Measurements from ENCODE around the gene PSKH1.

PSKH1 gene

DNA sequence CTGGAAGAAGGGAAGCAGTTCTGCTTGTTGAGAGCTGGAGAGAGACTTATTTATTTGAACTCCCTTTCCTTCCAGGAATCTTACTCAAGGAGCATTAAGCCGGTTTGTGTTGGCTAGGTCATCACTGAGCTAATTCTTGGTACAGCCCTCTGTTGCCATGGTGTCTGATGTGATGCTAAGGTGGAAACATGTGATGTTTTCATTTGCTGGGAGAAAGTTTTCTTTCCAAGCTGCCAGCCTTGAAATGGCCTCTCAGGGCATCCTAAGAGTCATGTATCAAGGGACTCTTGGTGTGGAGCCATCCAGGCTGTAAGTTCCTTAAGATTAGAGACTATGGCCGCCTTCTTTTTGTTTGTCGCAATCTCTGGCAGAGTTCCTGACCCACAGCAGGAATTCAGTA lies 4.2 kb downstream of the PSKH1 start:
- TF ChIP-seq TCF12 (IDR thresholded peaks at IDR 0.05; ENCODE audit: low read depth): no peak
- TF ChIP-seq MAX (IDR thresholded peaks at IDR 0.05): no peak
- TF ChIP-seq CEBPB (IDR thresholded peaks at IDR 0.05): no peak
- no peak for TF ChIP-seq FOXM1 (IDR thresholded peaks at IDR 0.05; ENCODE audit: borderline replicate concordance, low read depth)
- TF ChIP-seq EP300 (IDR thresholded peaks at IDR 0.05; ENCODE audit: borderline replicate concordance): no peak
- no peak for TF ChIP-seq ZBTB7A (IDR thresholded peaks at IDR 0.05; ENCODE audit: low read depth)
- no peak for TF ChIP-seq NFIC (IDR thresholded peaks at IDR 0.05)
- TF ChIP-seq, protein P1, sequence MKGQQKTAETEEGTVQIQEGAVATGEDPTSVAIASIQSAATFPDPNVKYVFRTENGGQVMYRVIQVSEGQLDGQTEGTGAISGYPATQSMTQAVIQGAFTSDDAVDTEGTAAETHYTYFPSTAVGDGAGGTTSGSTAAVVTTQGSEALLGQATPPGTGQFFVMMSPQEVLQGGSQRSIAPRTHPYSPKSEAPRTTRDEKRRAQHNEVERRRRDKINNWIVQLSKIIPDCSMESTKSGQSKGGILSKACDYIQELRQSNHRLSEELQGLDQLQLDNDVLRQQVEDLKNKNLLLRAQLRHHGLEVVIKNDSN (IDR thresholded peaks at IDR 0.05): no peak
- no peak for TF ChIP-seq YY1 (IDR thresholded peaks at IDR 0.05; ENCODE audit: low read depth)
- TF ChIP-seq RAD21 (IDR thresholded peaks at IDR 0.05; ENCODE audit: low read depth): no peak
- TF ChIP-seq EGR1 (IDR thresholded peaks at IDR 0.05): no peak
- TF ChIP-seq CREB1 (IDR thresholded peaks at IDR 0.05; ENCODE audit: low read depth): no peak
- TF ChIP-seq TEAD4 (IDR thresholded peaks at IDR 0.05): no peak
- TF ChIP-seq TAF1 (IDR thresholded peaks at IDR 0.05; ENCODE audit: low read depth): no peak
- TF ChIP-seq REST (IDR thresholded peaks at IDR 0.05; ENCODE audit: low read depth): no peak

DNA sequence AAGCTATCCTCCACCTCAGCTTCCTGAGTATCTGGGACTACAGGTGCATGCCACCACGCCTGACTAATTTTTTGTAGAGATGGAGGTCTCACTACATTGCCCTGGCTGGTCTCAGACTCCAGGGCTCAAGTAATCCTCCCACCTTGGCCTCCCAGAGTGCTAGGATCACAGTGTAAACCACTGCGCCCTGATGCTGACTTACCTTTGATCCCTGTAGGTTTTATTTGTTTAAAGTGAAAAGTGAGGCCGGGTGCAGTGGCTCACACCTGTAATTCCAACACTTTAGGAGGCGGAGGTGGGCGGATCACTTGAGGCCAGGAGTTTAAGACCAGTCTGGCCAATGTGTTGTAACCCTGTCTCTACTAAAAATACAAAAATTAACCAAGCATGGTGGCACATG lies 8.7 kb downstream of the PSKH1 start:
- no peak for TF ChIP-seq MAX (IDR thresholded peaks at IDR 0.05)
- TF ChIP-seq ZBTB7A (IDR thresholded peaks at IDR 0.05; ENCODE audit: low read depth): no peak
- no peak for TF ChIP-seq FOXM1 (IDR thresholded peaks at IDR 0.05; ENCODE audit: borderline replicate concordance, low read depth)

GRCh38 chr16:67902831-67903230 lies 9.8 kb downstream of the PSKH1 start:
- no peak for TF ChIP-seq EGR1 (IDR thresholded peaks at IDR 0.05)
- TF ChIP-seq CEBPB (IDR thresholded peaks at IDR 0.05): no peak
- TF ChIP-seq REST (IDR thresholded peaks at IDR 0.05; ENCODE audit: low read depth): no peak

DNA sequence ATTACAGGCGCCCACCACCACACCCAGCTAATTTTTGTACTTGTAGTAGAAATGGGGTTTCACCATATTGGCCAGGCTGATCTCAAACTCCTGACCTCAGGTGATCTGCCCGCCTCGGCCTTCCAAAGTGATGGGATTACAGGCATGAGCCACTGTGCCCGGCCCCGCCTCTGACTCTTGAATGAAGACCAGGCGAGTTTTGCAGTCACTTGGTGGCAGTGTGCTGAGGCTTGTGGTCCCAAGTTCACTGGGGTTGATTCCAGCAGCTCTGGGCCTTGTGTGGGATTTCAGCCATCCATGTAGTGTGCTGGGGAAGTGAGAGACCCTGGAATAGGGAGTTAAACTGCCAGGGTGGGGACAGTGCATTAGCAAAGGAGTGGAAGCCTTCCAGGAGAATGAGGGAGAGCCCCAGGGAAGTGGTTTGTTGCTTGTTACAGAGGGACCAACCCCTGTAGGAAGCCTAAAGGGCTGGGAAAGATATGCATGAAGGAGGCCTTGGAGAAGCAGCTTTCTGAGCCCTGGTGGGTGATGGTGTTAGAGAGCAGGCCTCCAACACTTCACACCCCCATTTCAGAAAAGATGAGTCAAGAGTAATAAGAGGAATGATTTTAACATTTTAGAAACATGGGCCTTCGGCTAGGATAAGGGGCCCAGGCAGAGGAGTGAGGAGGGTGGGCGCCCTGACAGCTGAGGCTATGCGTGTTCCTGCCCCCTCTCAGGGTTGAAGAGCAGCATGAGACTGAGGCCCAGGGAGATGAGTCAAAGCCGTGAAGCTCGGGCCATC lies 14.5 kb downstream of the PSKH1 start:
- TF ChIP-seq NFIC (IDR thresholded peaks at IDR 0.05) (no peak), ZBTB7A (IDR thresholded peaks at IDR 0.05; ENCODE audit: low read depth) (no peak), REST (IDR thresholded peaks at IDR 0.05; ENCODE audit: low read depth) (no peak), CREB1 (IDR thresholded peaks at IDR 0.05; ENCODE audit: low read depth) (no peak)

GRCh38 chr16:67909056-67909742 lies 16.1 kb downstream of the PSKH1 start:
- TF ChIP-seq REST (IDR thresholded peaks at IDR 0.05; ENCODE audit: low read depth): no peak
- TF ChIP-seq CREB1 (IDR thresholded peaks at IDR 0.05; ENCODE audit: low read depth): no peak
- TF ChIP-seq, protein P1 (IDR thresholded peaks at IDR 0.05): no peak
- no peak for TF ChIP-seq TEAD4 (IDR thresholded peaks at IDR 0.05)
- TF ChIP-seq FOXM1 (IDR thresholded peaks at IDR 0.05; ENCODE audit: borderline replicate concordance, low read depth): no peak
- no peak for TF ChIP-seq RAD21 (IDR thresholded peaks at IDR 0.05; ENCODE audit: low read depth)
- TF ChIP-seq YY1 (IDR thresholded peaks at IDR 0.05; ENCODE audit: low read depth): no peak
- no peak for TF ChIP-seq EP300 (IDR thresholded peaks at IDR 0.05; ENCODE audit: borderline replicate concordance)
- no peak for TF ChIP-seq EGR1 (IDR thresholded peaks at IDR 0.05)
- TF ChIP-seq TAF1 (IDR thresholded peaks at IDR 0.05; ENCODE audit: low read depth): no peak
- TF ChIP-seq MAX (IDR thresholded peaks at IDR 0.05): no peak
- no peak for TF ChIP-seq ZBTB7A (IDR thresholded peaks at IDR 0.05; ENCODE audit: low read depth)
- no peak for TF ChIP-seq NFIC (IDR thresholded peaks at IDR 0.05)
- no peak for TF ChIP-seq TCF12 (IDR thresholded peaks at IDR 0.05; ENCODE audit: low read depth)

Measured in Ishikawa (cell line).